HT-29 (cell line): ENCODE measurements around the gene SNX24. TPM values are rescaled to one million over a fixed set of nuclear protein-coding genes. Genes with fewer than 3 reads are reported as not detected.
"Not testable (repeated sequence)": the region's sequence is repeated elsewhere in the genome, so short reads cannot be mapped to it uniquely, and the experiment has no call there.

Experiments
- DNase-seq: peaks from one replicate; pipeline ENCODE4 v3.0.0-alpha.2; 2015; ENCODE audit warnings: low spot score
- total RNA-seq: library from RNA; depleted of rRNA; stranded (reverse); fragments of >200 nt; shearing (Covaris generic); gene quantifications from 2 replicates; pipeline ENCODE4 v1.2.3, GENCODE V29; 2014; rRNA removed

Gene SNX24
- total RNA-seq: 0.99 and 1.3 TPM in 2 replicates

- peak; percentile 68 for DNase-seq
These were observed at the start of gene SNX24 for GRCh38 chr5:122845229-122846050. Gene SNX24 (plus strand): TSS chr5:122845613. CDS start chr5:122845634, 21 bp downstream.

- DNase-seq: no peak
These were observed 39.9 kb upstream of the SNX24 start for GRCh38 chr5:122805481-122805880.

- DNase-seq: no peak
These were observed 35.0 kb upstream of the SNX24 start for GRCh38 chr5:122810405-122810804.

- DNase-seq: no peak
These were observed 30.1 kb upstream of the SNX24 start for GRCh38 chr5:122815218-122815767.

- DNase-seq: no peak
These were observed 28.7 kb upstream of the SNX24 start for GRCh38 chr5:122816756-122817155.

- no peak for DNase-seq
These were observed 13.4 kb upstream of the SNX24 start for GRCh38 chr5:122831984-122832383.

- DNase-seq: no peak
These were observed 9.7 kb upstream of the SNX24 start for GRCh38 chr5:122835681-122836080.

- DNase-seq: no peak
These were observed 8.5 kb upstream of the SNX24 start for GRCh38 chr5:122836947-122837346.

- DNase-seq: no peak
These were observed 5.7 kb upstream of the SNX24 start for GRCh38 chr5:122839731-122840130.

GRCh38 chr5:122842016-122842580 is 3.3 kb upstream of the SNX24 start:
- no peak for DNase-seq

GRCh38 chr5:122844136-122844909 is 1.1 kb upstream of the SNX24 start:
- no peak for DNase-seq

GRCh38 chr5:122844910-122845228 is 544 bp upstream of the SNX24 start:
- DNase-seq: no peak

GRCh38 chr5:122846051-122846550 is 688 bp downstream of the SNX24 start:
- DNase-seq: peak; percentile 23

GRCh38 chr5:122847687-122848081 is 2.3 kb downstream of the SNX24 start:
- no peak for DNase-seq

GRCh38 chr5:122849771-122850170 is 4.4 kb downstream of the SNX24 start:
- DNase-seq: peak; percentile 10

- DNase-seq: not testable (repeated sequence)
These were observed 12.1 kb downstream of the SNX24 start for GRCh38 chr5:122857538-122857937.

- peak; percentile 63 for DNase-seq
These were observed 13.0 kb downstream of the SNX24 start for GRCh38 chr5:122858451-122858850.

- DNase-seq: no peak
These were observed 17.8 kb downstream of the SNX24 start for GRCh38 chr5:122863240-122863639.

GRCh38 chr5:122863721-122864120 is 18.3 kb downstream of the SNX24 start:
- DNase-seq: no peak

- no peak for DNase-seq
These were observed 19.0 kb downstream of the SNX24 start for GRCh38 chr5:122864400-122864799.

GRCh38 chr5:122864842-122865241 is 19.4 kb downstream of the SNX24 start:
- no peak for DNase-seq
